GM03348 (cell line): Measurements from ENCODE around the gene ENOPH1.

Experiments
- DNase-seq: peaks from one replicate; pipeline ENCODE4 v3.0.0; 2012; ENCODE audit warnings: low spot score

The ENOPH1 gene

GRCh38 chr4:82508806-82509428 lies 78.5 kb downstream of the ENOPH1 start:
- no peak for DNase-seq

- no peak for DNase-seq
These were observed 79.8 kb downstream of the ENOPH1 start for GRCh38 chr4:82510216-82510615.
